Spleen (tissue), 11 donors: Measurements from ENCODE around the gene INO80D. TPM values are rescaled to one million over a fixed set of nuclear protein-coding genes. Genes with fewer than 3 reads are reported as not detected.

Source experiments
- DNase-seq: peaks from one replicate; pipeline ENCODE4 v3.0.0-alpha.2; 2020
- H3K27ac ChIP-seq, 8 donors: fragments of 200-600 bp; sonication (generic) in 7 of 8; 1 replicate in 4 of 8; 2 replicates in 4 of 8; pipeline versions ENCODE4 v1.5.0 to v1.8.0; 2016 to 2021; ENCODE audit warnings: inconsistent platforms in 4 of 8, mild to moderate bottlenecking in 4 of 8, moderate library complexity in 1 of 8
- H3K27me3 ChIP-seq, 7 donors: fragments of 200-600 bp; sonication (generic) in 6 of 7; replicated peaks in 1 of 7; 1 replicate in 4 of 7; 2 replicates in 3 of 7; pipeline versions ENCODE4 v1.5.0 to v1.8.0; 2016 to 2021; ENCODE audit warnings: inconsistent platforms in 3 of 7, mild to moderate bottlenecking in 1 of 7
- H3K36me3 ChIP-seq, 6 donors: fragments of 200-600 bp; sonication (generic) in 5 of 6; 1 replicate in 4 of 6; 2 replicates in 2 of 6; pipeline versions ENCODE4 v1.5.0 to v1.8.0; 2016 to 2021; ENCODE audit warnings: inconsistent platforms in 2 of 6
- H3K4me1 ChIP-seq, 6 donors: fragments of 200-600 bp; sonication (generic) in 5 of 6; 1 replicate in 3 of 6; 2 replicates in 3 of 6; pipeline versions ENCODE4 v1.5.0 to v1.8.0; 2016 to 2021; ENCODE audit warnings: inconsistent platforms in 3 of 6
- H3K4me3 ChIP-seq, 8 donors: fragments of 200-600 bp; sonication (generic) in 7 of 8; 1 replicate in 4 of 8; 2 replicates in 4 of 8; pipeline versions ENCODE4 v1.5.0 to v1.8.0; 2016 to 2021; ENCODE audit warnings: inconsistent platforms in 4 of 8, mild to moderate bottlenecking in 4 of 8, moderate library complexity in 2 of 8
- H3K9me3 ChIP-seq, 8 donors: fragments of 200-600 bp; sonication (generic) in 7 of 8; 1 replicate in 4 of 8; 2 replicates in 4 of 8; pipeline versions ENCODE4 v1.5.0 to v1.8.0; 2016 to 2021; ENCODE audit warnings: inconsistent platforms in 4 of 8
- CTCF ChIP-seq, 11 experiments: fragments of 200-600 bp in 7 of 11; fragments of 450-650 bp in 4 of 11; sonication (generic) in 4 of 11; IDR thresholded peaks in 8 of 11; conservative IDR thresholded peaks in 3 of 11; 1 replicate in 7 of 11; 2 replicates in 4 of 11; pipeline versions ENCODE4 v1.4.0 to v1.8.0; 2016 to 2021; ENCODE audit warnings: antibody characterized with exemption in 11 of 11, inconsistent platforms in 4 of 11, mild to moderate bottlenecking in 1 of 11
- POLR2A ChIP-seq, 3 donors: fragments of 450-650 bp; IDR thresholded peaks; one replicate each; pipeline ENCODE4 v1.5.1; 2017; ENCODE audit warnings: antibody characterized with exemption in 3 of 3, mild to moderate bottlenecking in 1 of 3
- POLR2AphosphoS5 ChIP-seq, 3 donors: sonication (generic); formaldehyde crosslinking; IDR thresholded peaks; one replicate each; pipeline ENCODE4 v1.5.1; 2017; ENCODE audit warnings: antibody characterized with exemption in 3 of 3
- WGBS, 5 donors: extraction: QIAGEN DNeasy Blood & Tissue Kit in 3 of 5; methylation state at CpG; one replicate each; pipeline versions ENCODE4 v1.1.5 to v1.1.7; 2013 to 2018; 5-methylcytosine and 5-hydroxymethylcytosine counted together
- intact Hi-C: fragments of 100-400 bp; cut with DNase I; formaldehyde crosslinking; loops from one replicate; pipeline ENCODE4 v1.15.0; 2023; ENCODE audit warnings: low total_unique reads
- polyA plus RNA-seq, 3 donors: library from polyadenylated mRNA; stranded (reverse); fragments of 200-250 nt; gene quantifications; one replicate each; pipeline ENCODE4 v1.2.1, GENCODE V29; 2013
- total RNA-seq, 7 donors: library from RNA; depleted of rRNA in 3 of 7; stranded (reverse); fragments of >200 nt in 3 of 7; fragmentation: NEBNext Ultra II Directional in 4 of 7; extraction: Animal tissue kit (Norgen Biotek cat#: 25700) in 4 of 7; gene quantifications; one replicate each; pipeline versions ENCODE4 v1.1.0 to v1.2.1, GENCODE V29; 2016 to 2021
- donor health status: healthy with polysubstance abuse.
- donor health status: DM: no; HTN: no; CAD: no; lungs with moderate emphysema.
- donor health status: DM: no; HTN: no; CAD: no.
- donor health status: Bipolar disorder and iron deficiency.
- donor health status: healthy.
- donor health status: DM: no; HTN: no; CAD: no.
- donor health status: DM: yes; HTN: yes; CAD: no.

The INO80D gene
- total and polyA plus RNA-seq, 10 donors: 1.6 to 39.8 (median 29.1) TPM

- Histone ChIP-seq H3K36me3 (peaks cover 0 to 99% (median 64%) of the 10 kb centered on the region in 6 donors), H3K4me3 (no peak overlapping the region), H3K9me3 (no peaks in the 10 kb centered on the region), H3K4me1 (peaks cover 0 to 5% (median 0%) of the 10 kb centered on the region in 6 donors), H3K27me3 (no peaks in the 10 kb centered on the region), H3K27ac (no peak overlapping the region)
- no peak for TF ChIP-seq POLR2A (IDR thresholded peaks at IDR 0.05)
- no peak for TF ChIP-seq CTCF (IDR thresholded peaks at IDR 0.05 in 8 of 11, conservative IDR thresholded peaks at IDR 0.05 in 3 of 11)
- TF ChIP-seq POLR2AphosphoS5 (IDR thresholded peaks at IDR 0.05): no peak
- WGBS, 5 donors: 91 to 98% (median 94%) methylated on average over 8 of the region's 8 CpGs
- intact Hi-C loops: no loop called here
- DNase-seq: peak; percentile 55
These were observed 81.8 kb downstream of the INO80D start for GRCh38 chr2:206004004-206004693.

- Histone ChIP-seq H3K9me3 (no peaks in the 10 kb centered on the region), H3K27me3 (no peaks in the 10 kb centered on the region), H3K36me3 (peaks cover 0 to 98% (median 52%) of the 10 kb centered on the region in 6 donors), H3K4me3 (no peak overlapping the region), H3K27ac (no peak overlapping the region), H3K4me1 (peaks cover 0 to 7% (median 0%) of the 10 kb centered on the region in 6 donors)
- DNase-seq: no peak
- TF ChIP-seq POLR2A (IDR thresholded peaks at IDR 0.05) (no peak), CTCF (IDR thresholded peaks at IDR 0.05 in 8 of 11, conservative IDR thresholded peaks at IDR 0.05 in 3 of 11) (no peak), POLR2AphosphoS5 (IDR thresholded peaks at IDR 0.05) (no peak)
- intact Hi-C loops: no loop called here
- WGBS, 5 donors: 56 to 79% (median 62%) methylated on average over 1 of the region's 1 CpG
These were observed 83.5 kb downstream of the INO80D start for GRCh38 chr2:206002440-206002839.

GRCh38 chr2:206001912-206002311, 84.1 kb downstream of the INO80D start:
- Histone ChIP-seq H3K27me3 (no peaks in the 10 kb centered on the region), H3K9me3 (no peaks in the 10 kb centered on the region), H3K36me3 (peaks cover 0 to 98% (median 47%) of the 10 kb centered on the region in 6 donors), H3K4me3 (no peak overlapping the region), H3K27ac (no peak overlapping the region), H3K4me1 (peaks cover 0 to 7% (median 0%) of the 10 kb centered on the region in 6 donors)
- intact Hi-C loops: no loop called here
- WGBS, 5 donors: 68 to 74% (median 70%) methylated on average over 5 of the region's 5 CpGs
- DNase-seq: no peak
- no peak for TF ChIP-seq POLR2A (IDR thresholded peaks at IDR 0.05)
- TF ChIP-seq CTCF (IDR thresholded peaks at IDR 0.05 in 8 of 11, conservative IDR thresholded peaks at IDR 0.05 in 3 of 11): no peak
- TF ChIP-seq POLR2AphosphoS5 (IDR thresholded peaks at IDR 0.05): no peak

GRCh38 chr2:206000776-206001175, 85.2 kb downstream of the INO80D start:
- intact Hi-C loops: no loop called here
- Histone ChIP-seq H3K36me3 (peaks cover 0 to 98% (median 39%) of the 10 kb centered on the region in 6 donors), H3K27me3 (no peaks in the 10 kb centered on the region), H3K4me3 (no peak overlapping the region), H3K4me1 (peaks cover 0 to 7% (median 0%) of the 10 kb centered on the region in 6 donors), H3K27ac (no peak overlapping the region), H3K9me3 (no peaks in the 10 kb centered on the region)
- 81 to 93% (median 88%) methylated on average over 1 of the region's 1 CpG for WGBS, 5 donors
- DNase-seq: no peak
- TF ChIP-seq POLR2AphosphoS5 (IDR thresholded peaks at IDR 0.05) (no peak), POLR2A (IDR thresholded peaks at IDR 0.05) (no peak)
